ENCODE measurements around the gene MEG3.

MEG3 gene

GRCh38 chr14:100825713-100826331 lies at the start of gene MEG3:
Gene MEG3, plus strand, starts transcription at chr14:100826118.
- no peak for DNase-seq (ENCODE audit: low read depth in 2 of 2)

DNA sequence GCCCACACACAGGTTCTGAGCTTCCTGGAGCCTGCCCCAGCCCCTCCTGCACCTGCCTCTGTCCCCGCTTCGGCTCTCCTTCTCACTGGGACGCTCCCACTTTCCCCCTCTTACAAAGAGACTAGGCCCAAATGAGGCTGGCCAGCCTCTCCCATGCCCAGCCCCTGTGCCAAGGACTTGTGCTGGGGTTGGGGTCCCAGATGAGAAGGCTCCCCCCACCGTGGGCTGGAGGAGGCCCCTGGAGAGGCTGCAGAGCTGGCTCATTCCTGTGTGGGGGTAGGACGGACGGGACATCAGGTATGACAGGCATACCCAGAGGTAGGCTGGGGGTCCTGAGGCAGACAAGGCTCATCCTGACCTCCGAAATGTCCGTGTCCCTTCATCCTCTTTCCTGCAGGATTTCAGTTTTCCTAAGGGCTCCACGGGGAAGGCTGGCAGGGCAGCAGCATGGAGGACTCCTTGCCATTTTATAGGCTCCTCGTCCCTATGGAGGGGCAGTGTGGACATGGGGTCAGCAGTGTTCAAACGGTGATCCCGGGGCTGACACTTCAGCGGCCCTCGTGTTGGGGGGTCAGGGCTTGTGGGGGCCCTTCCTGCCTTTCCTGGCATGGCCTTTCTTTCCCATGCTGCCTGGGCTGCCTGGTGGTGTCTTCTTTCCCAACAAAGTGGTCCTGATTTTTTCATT lies 49.1 kb upstream of the MEG3 start:
- no peak for DNase-seq (ENCODE audit: low read depth in 2 of 2)

DNA sequence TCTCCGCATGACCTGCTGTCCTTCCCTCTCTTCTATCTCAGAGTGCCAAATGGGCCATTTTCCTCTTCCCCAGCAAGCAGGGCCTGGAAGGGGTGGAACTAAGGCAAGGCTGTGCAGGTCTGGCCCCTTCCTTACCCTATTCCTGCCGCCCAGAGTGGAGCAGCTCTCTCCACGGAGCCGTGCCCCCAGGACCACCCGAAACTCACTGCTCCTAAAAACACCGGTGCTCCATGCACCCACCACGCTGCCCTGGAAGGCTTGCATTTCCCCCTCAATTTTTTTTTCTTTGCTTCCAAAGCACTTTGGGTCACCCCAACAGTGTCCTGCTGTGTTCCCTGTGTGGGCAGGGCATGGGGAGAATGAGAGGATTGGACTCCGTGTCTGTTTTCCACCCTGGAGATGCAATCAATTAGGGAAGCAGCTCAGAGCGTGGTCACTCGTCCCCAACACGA lies 48.5 kb upstream of the MEG3 start:
- no peak for DNase-seq (ENCODE audit: low read depth in 2 of 2)

DNA sequence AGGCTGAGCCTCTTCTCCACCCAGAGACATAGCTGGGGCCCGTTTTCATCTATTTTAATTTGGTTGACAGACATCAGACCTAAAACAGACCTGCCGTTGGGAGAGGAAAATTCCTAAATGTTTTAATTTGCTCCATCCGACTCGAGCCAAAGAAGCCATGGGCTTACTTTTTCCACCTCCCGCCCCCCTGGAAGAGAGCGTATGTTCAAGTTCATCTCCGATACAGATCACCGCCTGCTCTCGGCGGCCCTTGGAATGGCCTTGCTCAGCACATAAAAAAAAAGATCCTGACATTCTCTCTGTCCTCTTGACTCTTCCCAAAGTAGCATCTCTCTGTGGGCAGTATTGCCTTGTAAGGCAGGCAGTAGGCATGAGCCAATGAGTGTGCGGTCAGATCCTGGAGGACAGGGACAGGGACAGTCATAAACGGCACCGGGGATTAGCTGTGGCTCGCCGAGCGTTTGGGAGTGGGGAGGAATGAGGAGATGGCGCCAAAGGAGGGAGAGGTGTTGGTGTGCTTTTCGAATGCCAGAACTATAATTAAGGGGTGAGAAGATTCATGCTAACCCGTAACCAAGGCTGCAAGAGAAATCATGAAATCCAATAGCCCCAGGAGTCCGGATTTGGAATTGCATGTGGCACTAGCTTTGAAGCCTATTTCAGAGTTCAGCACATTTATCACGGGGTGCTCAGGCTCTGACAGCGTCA lies 47.9 kb upstream of the MEG3 start:
- DNase-seq (ENCODE audit: low read depth in 2 of 2): no peak

DNA sequence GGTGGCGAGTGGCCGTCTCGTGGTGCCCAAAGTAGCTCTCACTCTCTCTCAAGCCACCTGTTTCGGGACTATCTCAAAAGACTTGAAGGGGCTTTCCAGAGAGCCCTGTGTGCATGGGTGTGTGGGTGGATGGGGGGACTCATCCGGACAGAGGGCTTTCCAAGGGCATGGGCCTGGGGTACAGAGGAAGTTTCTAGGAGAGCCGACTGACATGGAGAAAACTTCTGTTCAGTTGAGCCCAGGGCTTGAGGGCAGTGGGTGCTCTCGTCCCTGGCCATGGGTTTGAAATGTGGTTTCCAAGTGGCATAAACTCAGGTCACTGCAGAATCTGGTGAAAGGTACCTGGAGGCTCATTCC lies 47.4 kb upstream of the MEG3 start:
- no peak for DNase-seq (ENCODE audit: low read depth in 2 of 2)

GRCh38 chr14:100778951-100779690 lies 46.8 kb upstream of the MEG3 start:
- no peak for DNase-seq (ENCODE audit: low read depth in 2 of 2)

- no peak for DNase-seq (ENCODE audit: low read depth in 2 of 2)
Observed at GRCh38 chr14:100779691-100780080, 46.2 kb upstream of the MEG3 start.

GRCh38 chr14:100780246-100780645 lies 45.7 kb upstream of the MEG3 start:
- no peak for DNase-seq (ENCODE audit: low read depth in 2 of 2)

GRCh38 chr14:100780646-100781355 lies 45.1 kb upstream of the MEG3 start:
- no peak for DNase-seq (ENCODE audit: low read depth in 2 of 2)

DNA sequence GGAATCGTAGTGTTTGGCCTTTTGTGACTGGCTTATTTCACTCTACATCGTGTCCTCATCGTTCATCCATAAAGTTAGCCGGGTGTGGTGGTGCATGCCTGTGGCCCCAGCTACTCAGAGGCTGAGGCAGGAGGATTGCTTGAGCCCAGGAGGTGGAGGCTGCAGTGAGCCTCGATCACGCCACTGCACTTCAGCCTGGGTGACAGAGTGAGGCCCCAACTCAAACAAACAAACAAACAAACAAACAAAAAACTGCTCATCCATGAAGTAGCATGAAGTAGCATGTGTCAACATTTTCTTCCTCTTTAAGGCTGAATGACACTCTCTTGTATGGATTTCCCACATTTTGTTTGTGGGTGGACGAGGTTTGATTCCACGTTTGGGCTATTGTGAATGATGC lies 44.0 kb upstream of the MEG3 start:
- no peak for DNase-seq (ENCODE audit: low read depth in 2 of 2)

DNA sequence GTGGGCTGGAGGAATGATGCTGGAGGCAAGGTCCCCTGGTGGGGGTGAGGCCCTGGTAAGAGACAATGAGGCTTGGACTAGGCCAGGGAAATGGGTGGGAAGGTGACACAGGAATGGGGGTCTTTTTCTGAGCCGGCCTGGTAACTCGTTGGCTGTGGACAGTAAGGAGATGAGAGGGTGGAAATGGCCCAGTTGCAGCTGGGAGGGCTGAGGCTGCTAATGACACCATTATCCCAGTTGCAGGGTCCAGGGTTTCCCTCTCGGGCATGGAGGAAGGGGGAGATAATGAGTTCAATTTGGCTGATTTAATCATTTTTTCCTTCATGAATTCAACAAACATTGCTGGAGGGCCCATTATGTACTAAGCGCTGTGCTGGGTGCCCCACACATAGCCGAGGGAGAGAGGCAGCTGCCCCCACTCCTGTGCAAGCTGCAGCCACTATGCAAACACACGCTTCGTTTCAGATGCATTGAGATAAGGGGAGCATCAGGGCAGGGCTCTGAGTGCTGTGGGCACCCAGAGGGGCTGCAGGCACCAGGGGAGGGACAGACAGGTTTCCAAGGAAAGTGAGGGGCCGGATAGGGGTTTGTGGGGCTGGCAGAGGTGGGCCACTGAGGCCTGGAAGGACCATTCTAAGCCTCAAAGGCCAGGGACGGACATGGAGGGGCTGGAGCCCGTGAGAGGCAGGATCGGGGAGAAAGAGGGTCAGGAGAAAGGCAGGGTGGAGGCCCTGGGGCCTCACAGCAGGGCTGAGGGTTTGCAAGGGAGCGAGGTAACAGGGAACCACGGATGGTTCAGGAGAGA lies 43.2 kb upstream of the MEG3 start:
- DNase-seq (ENCODE audit: low read depth in 2 of 2): no peak

GRCh38 chr14:100783630-100784370 lies 42.1 kb upstream of the MEG3 start:
- no peak for DNase-seq (ENCODE audit: low read depth in 2 of 2)

DNA sequence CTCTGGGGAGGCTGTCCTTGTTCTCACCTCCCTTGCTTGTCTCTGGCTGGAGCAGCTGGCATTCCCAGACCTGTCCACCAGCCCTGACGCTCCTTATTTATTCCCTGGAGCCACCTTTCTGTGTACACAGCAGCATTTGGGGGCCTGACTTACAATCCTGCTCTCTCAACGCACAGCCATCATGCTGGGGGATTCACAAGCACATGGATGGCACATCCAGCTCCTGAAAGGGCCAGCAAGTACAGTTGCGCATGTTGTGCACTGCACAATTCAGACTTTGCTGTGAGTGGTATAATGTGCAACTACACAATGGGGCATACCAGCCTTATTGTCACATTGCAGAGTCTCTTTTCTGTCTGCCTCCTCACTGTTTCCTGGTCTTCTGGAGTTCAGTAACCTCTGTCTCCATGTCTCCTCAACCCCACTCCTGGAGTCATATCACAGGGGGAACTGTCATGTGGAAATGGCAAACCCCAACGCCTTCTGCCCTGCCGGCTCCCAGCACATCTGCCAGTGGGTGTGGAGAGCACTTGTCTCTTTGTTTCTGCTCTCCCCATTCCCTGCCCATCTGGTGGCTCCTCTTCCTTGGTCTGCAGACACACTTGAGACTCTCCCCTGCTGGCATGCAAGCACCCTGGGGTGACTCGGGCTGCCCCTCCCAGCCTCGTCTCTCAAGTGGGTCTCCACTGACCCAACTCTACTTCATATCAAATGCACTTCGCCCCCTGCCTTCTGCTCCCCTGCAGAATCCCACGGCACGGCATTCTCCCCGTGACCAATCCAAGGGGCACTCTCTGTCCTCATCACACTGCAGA lies 41.2 kb upstream of the MEG3 start:
- DNase-seq (ENCODE audit: low read depth in 2 of 2): no peak

GRCh38 chr14:100785338-100785615 lies 40.6 kb upstream of the MEG3 start:
- no peak for DNase-seq (ENCODE audit: low read depth in 2 of 2)

GRCh38 chr14:100785626-100786025 lies 40.3 kb upstream of the MEG3 start:
- no peak for DNase-seq (ENCODE audit: low read depth in 2 of 2)

- no peak for DNase-seq (ENCODE audit: low read depth in 2 of 2)
Observed at GRCh38 chr14:100786131-100786530, 39.8 kb upstream of the MEG3 start.

DNA sequence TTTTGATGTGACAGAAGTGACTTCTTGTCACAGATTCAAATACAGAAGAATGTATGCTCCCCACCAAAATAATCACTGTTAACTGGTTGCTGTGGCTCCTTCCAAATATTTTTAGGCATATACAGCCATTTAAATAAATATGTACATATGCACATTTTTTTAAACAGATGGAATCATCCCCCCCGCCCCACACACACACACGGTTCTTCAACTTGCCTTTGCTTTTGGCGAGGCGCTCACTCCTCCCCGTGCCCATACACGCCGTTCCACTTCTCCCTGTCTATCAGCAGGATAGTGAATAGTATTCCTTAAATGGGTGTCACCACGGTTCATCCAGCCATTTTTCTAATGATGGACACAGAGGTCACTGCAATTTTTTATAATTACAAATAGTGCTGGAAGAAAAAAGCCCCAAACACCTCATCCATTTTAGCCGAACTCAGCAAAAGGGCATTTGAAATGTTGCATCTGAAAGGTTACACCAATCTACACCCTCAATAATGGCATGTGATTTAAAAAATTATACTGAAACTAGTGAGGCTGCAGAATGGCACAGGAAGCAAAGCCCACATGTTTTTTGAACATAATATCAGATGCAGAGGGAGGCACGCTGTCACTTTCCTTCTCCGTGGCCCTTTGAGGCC lies 39.2 kb upstream of the MEG3 start:
- DNase-seq (ENCODE audit: low read depth in 2 of 2): no peak

- DNase-seq (ENCODE audit: low read depth in 2 of 2): no peak
Observed at GRCh38 chr14:100787659-100788058, 38.3 kb upstream of the MEG3 start.

- no peak for DNase-seq (ENCODE audit: low read depth in 2 of 2)
Observed at GRCh38 chr14:100788517-100788916, 37.4 kb upstream of the MEG3 start.

All from activated CD8-positive, alpha-beta memory T cell treated with anti-CD3 and anti-CD28 coated beads for 4 hours (primary cell).